ENCODE measurements around the gene FAM83F. TPM values are rescaled to one million over a fixed set of nuclear protein-coding genes. Genes with fewer than 3 reads are reported as not detected.

FAM83F gene
- total RNA-seq, 6 experiments from 2014 or later = not detected

DNA sequence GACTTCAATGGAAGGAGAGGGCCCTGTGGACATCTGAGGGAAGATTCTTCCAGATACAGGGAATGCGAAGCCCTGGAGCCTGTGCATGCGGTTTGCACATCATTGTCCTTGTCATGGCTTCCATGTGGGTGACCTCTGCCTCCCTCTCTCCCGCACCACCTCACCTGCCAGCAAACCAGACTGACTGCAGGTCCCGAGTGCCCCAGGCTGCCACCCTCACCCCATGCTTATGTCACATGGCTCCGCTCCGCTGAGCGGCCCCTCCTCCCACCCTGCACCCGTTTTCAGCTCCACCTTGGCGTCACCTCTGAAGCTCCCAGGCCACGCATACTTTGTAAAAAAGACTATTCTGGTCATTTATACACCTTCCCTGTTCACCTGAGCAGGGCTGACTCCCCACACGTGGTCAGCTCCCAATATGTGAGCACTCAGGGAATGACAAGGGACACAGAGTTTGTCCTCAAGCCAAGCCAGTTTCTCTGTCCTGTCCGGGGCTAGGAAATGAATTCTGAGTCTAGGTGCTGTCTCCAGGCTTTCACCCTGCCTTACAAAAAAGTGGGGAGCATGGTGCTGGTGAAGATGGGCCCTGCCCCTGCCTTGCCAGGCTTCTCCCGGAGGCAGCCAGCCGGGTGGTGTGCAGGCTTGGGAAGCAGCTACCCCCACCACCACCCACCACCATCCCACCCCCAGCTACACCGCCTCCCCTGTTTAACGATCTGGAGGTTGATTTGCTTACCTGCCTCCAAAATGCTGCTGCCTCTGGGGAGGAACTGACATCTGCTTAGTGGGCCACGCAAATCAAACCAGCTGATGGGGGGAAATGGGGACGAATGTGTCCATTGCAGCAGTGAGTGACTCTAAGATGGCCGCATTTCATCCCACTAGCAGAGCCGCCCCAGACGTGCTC, 32.7 kb downstream of the FAM83F start:
- H3K4me3 Mint-ChIP-seq = no peak overlapping the region
- H3K27ac Mint-ChIP-seq = no peak overlapping the region
- H3K27me3 Mint-ChIP-seq (ENCODE audit: insufficient read depth) = peaks cover 14% of the 10 kb centered on the region
- no peaks in the 10 kb centered on the region for H3K9me3 Mint-ChIP-seq
- DNase-seq = no peak
- H3K36me3 Mint-ChIP-seq (ENCODE audit: low read depth) = no peaks in the 10 kb centered on the region
- no peak for TF ChIP-seq CTCF (IDR thresholded peaks at IDR 0.05)
- H3K4me1 Mint-ChIP-seq (ENCODE audit: low read depth) = no peaks in the 10 kb centered on the region

DNA sequence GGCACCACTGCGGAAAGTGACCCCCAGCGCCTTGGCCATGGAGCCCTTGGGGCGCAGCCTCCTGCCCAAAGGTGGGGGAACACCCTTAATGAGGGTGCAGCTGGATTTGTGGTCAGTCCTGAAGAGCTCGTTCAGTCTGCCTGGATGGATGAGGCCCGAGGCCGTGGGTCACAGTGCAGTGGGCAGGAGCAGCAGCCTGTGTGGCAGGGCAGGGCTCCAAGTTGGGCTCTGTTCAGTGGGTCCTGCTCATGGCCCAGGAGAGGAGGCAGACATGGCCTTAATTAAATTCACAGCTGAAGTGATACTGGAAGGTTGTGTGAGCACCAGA, 33.3 kb downstream of the FAM83F start:
- Mint-ChIP-seq H3K4me1 (ENCODE audit: low read depth) (no peaks in the 10 kb centered on the region), H3K36me3 (ENCODE audit: low read depth) (no peaks in the 10 kb centered on the region), H3K27me3 (ENCODE audit: insufficient read depth) (peaks cover 9% of the 10 kb centered on the region), H3K4me3 (no peak overlapping the region), H3K9me3 (no peaks in the 10 kb centered on the region), H3K27ac (no peak overlapping the region)
- no peak for DNase-seq
- TF ChIP-seq CTCF (IDR thresholded peaks at IDR 0.05) = no peak

DNA sequence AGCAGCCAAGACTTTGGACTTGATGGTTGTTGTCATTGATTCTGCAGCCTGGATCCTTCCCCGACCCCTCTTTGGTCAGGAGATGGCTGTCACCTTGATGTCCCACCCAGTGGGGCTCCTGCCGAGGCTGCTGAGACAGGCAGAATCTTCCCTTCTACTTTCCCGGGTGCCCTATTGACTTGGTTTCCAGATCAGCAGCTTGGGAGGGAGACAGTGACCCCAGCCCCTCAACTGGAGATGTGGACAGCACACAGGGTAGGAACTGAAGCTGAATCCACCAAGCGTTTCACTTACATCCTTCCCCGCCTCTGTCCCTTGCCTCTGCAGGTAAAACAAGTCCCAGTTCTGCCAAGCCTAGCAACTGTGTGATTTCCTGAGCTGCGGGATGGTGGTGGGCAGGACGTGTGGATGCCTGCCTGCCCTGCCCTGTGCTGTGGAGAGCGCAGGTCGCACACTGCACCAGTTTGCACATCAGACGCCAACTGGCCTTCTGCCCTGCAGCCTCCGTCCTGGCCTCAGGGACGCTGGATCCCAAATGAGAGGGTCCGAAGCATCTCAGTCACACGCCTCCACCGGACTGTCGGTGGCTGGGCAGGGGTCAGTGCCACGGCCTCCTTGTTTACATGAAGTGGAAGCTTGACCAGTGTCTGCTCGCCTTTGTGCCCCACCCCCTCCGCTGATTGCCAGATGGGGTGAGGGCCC, 34.6 kb downstream of the FAM83F start:
- DNase-seq = no peak
- Mint-ChIP-seq H3K27me3 (ENCODE audit: insufficient read depth) (peaks cover 9% of the 10 kb centered on the region), H3K27ac (no peak overlapping the region), H3K36me3 (ENCODE audit: low read depth) (no peaks in the 10 kb centered on the region), H3K4me1 (ENCODE audit: low read depth) (no peaks in the 10 kb centered on the region), H3K4me3 (no peak overlapping the region), H3K9me3 (no peaks in the 10 kb centered on the region)
- TF ChIP-seq CTCF (IDR thresholded peaks at IDR 0.05) = no peak

DNA sequence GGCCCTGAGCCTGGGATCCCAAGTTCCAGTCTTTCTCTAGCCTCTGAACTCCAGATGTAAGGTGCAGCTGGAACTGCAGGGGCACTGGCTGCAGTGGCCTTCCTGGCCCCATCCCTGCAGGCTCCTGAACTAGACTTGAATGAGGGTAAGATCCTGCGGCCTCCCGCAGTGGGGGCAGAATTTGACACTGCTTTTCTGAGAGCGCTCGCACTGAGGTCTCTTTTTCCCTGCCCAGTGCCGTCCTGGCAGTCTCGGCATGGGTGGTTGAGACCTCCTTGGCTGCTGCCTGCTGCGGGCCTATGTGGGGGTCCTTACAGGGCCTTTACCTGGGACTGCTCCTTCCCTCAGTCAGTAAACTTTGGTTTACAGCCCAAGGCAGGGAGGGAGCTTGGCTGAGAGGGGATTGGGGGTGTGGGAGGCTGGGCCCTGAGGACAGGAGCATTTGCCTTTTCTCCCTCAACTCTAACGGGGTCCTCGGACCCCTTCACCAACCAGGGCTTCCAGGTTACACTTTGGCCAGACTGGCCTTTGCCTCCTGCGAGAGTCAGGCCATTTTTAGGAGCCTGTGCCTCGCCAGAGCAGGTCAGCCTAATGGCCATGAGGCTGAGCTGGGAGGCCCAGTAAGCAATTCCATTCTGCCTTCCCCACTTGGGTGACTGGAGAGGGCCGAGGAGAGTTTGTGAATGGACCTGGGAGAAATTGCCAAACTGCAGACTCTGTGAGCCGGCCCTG, 35.4 kb downstream of the FAM83F start:
- H3K9me3 Mint-ChIP-seq = no peaks in the 10 kb centered on the region
- H3K36me3 Mint-ChIP-seq (ENCODE audit: low read depth) = no peaks in the 10 kb centered on the region
- H3K27ac Mint-ChIP-seq = no peak overlapping the region
- no peak for DNase-seq
- H3K4me1 Mint-ChIP-seq (ENCODE audit: low read depth) = no peaks in the 10 kb centered on the region
- peaks cover 9% of the 10 kb centered on the region for H3K27me3 Mint-ChIP-seq (ENCODE audit: insufficient read depth)
- TF ChIP-seq CTCF (IDR thresholded peaks at IDR 0.05) = no peak
- H3K4me3 Mint-ChIP-seq = no peak overlapping the region

GRCh38 chr22:40030758-40031095, 36.0 kb downstream of the FAM83F start:
- Mint-ChIP-seq H3K4me3 (no peak overlapping the region), H3K27ac (no peak overlapping the region), H3K4me1 (ENCODE audit: low read depth) (no peaks in the 10 kb centered on the region), H3K36me3 (ENCODE audit: low read depth) (no peaks in the 10 kb centered on the region), H3K27me3 (ENCODE audit: insufficient read depth) (peaks cover 13% of the 10 kb centered on the region), H3K9me3 (no peaks in the 10 kb centered on the region)
- DNase-seq = no peak
- TF ChIP-seq CTCF (IDR thresholded peaks at IDR 0.05) = no peak

All from HFFc6 (cell line).